K562 (cell line): Measurements from ENCODE around the gene TRAIP.

ENCODE experiments used
- CTCF ChIP-seq, 3 experiments: IDR thresholded peaks in 2 of 3; conservative IDR thresholded peaks in 1 of 3; 2 replicates each; pipeline ENCODE4 v1.5.1; 2011 to 2012; ENCODE audit warnings: low read length in 3 of 3, mild to moderate bottlenecking in 3 of 3, control low read depth in 2 of 3, improper control_type of control experiment in 1 of 3, inconsistent platforms in 1 of 3, low read depth in 1 of 3, mixed read lengths in 1 of 3, moderate library complexity in 1 of 3; ENCODE audit not compliant: insufficient read depth in 2 of 3
- ETV6 ChIP-seq, 3 experiments: fragments of 150-350 bp in 1 of 3; sonication (generic) in 1 of 3; formaldehyde crosslinking in 1 of 3; IDR thresholded peaks; 2 replicates each; pipeline versions ENCODE4 v1.6.1 to v1.8.0; 2014 to 2022; ENCODE audit warnings: borderline replicate concordance in 2 of 3, low read depth in 2 of 3, antibody characterized with exemption in 1 of 3, low read length in 1 of 3, mild to moderate bottlenecking in 1 of 3, missing genetic modification reagents in 1 of 3
- ZNF165 ChIP-seq: fragments of 250-450 bp; sonication (Bioruptor Pico); IDR thresholded peaks from 2 replicates; pipeline ENCODE4 v1.4.0; 2020; ENCODE audit warnings: borderline replicate concordance

- TF ChIP-seq ZNF165 (no peak), ETV6 (IDR thresholded peaks at IDR 0.05; ENCODE audit: borderline replicate concordance in 1 of 2, low read depth in 2 of 2, low read length in 1 of 2) (no peak), ETV6 (CRISPR knock-in tag; IDR thresholded peaks at IDR 0.05; ENCODE audit: borderline replicate concordance) (no peak), CTCF (IDR thresholded peaks at IDR 0.05 in 2 of 3, conservative IDR thresholded peaks at IDR 0.05 in 1 of 3; ENCODE audit: insufficient read depth in 2 of 3, low read depth in 1 of 3, low read length in 3 of 3) (no peak)
Measured at GRCh38 chr3:49826016-49826415, 30.3 kb downstream of the TRAIP start.
